HG02678 (cell line): ENCODE results near the gene ZNF343.
"Not testable (repeated sequence)": the region's sequence is repeated elsewhere in the genome, so short reads cannot be mapped to it uniquely, and the experiment has no call there.

Experiments
- ATAC-seq: cut with Tn5 transposase; IDR thresholded peaks from one replicate; pipeline ENCODE4 v1.9.1; 2021; ENCODE audit warnings: mild to moderate bottlenecking, moderate library complexity; ENCODE audit not compliant: unreplicated experiment

Gene ZNF343

GRCh38 chr20:2508631-2509467, at the start of gene ZNF343:
Gene ZNF343 (minus strand): TSS chr20:2508915. CDS start chr20:2493895, 15,020 bp downstream.
- peak; percentile 93 for ATAC-seq

- ATAC-seq, result no peak
Measured at GRCh38 chr20:2557873-2558580, 49.3 kb upstream of the ZNF343 start.

DNA sequence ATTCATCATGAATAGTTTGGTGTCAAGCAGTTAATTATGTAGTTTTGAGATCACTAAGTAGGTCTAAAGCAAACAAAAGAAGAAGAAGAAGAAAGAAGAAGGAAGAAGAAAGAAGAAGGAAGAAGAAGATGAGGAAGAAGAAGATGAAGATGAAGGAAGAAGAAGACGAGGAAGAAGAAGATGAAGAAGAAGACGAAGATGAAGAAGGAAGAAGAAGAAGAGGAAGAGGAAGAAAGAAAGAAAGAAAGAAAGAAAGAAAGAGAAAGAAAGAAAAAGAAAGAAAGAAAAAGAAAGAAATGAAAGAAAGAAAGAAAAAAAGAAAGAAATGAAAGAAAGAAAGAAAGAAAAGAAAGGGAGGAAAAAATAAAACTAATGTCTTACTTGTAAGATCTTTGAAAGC, 36.9 kb upstream of the ZNF343 start:
- no peak for ATAC-seq

- ATAC-seq, result no peak
Measured at GRCh38 chr20:2544211-2544610, 35.5 kb upstream of the ZNF343 start.

- ATAC-seq, result no peak
Measured at GRCh38 chr20:2542361-2542760, 33.6 kb upstream of the ZNF343 start.

DNA sequence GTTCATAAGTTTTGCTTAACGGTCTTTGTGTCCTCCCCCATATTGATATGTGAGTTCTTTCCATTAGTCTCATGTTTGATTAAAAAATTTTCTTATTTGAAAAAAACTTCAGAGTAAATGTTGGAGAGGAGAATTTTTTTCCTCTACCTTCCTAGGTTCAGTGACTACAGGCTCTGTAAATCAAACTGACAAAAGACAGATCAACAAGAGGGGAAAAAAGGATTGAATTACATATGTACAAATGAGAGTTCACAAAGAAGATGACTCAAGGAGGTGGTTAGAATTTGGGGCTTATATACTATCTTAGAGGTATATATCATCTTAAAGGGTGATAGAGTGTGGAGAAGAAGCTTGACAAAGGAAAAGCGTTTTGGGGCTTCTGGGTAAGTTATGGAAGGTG, 33.2 kb upstream of the ZNF343 start:
- ATAC-seq, result no peak

DNA sequence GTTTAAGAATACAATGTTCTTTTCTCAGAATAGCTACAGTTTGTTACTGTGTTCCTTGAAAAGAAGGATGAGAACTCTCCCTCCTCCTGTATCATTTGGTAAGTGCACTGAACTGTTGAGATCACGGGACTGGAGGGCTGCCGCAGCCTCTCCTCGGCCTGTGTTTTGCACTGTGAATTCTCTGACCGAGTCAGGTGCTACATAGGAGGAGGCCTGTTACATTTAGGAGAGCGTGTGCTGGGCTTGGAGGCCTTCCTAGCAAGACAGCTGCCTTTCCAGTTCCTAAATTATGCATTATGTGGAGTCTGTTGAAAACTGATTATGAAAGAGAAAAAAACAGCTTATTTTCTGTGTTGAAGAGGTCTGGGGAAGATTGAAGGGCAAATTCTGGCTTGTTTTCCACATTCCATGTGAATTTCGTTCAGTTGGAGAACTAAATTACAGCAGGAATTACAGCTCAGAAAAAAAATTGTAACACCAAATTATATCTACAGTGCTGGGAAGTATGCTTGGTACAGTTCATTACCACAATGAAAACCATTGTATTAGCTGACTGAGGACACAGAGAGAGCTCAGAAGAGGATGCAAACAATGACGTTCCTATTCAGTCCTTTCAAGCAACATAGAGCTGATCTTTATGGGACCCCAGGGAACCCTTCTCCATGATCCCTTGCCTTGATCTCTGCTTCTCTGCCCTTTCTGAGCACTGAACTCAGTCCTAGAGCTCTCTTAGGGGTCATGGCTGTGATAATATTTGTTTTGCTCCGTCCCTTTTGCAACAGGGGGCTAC, 30.4 kb upstream of the ZNF343 start:
- ATAC-seq, result no peak

DNA sequence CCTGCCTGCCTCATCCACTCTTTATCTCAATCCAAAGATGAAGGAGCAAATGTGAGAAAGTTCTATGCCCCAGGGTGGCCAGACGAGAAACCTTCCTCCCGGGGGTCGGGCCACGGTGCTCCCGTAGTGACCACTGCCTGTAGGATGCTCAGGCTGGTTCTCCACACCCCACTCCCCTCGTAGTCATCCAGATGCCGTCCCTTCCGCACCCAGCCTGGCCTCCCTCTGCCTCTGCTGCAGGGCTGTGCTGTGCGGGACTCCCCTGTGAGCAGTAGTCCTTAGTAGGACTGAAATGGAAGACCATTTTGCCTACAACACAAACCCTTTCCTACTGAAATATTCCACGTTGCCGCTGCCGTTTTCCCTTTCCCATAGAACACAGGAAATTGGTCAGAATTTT, 29.6 kb upstream of the ZNF343 start:
- no peak for ATAC-seq

- no peak for ATAC-seq
Measured at GRCh38 chr20:2537101-2537500, 28.4 kb upstream of the ZNF343 start.

GRCh38 chr20:2536560-2536986, 27.9 kb upstream of the ZNF343 start, which contains the start of gene TMC2:
Gene TMC2 (plus strand): TSS chr20:2536573. CDS start chr20:2536622, 49 bp downstream.
- ATAC-seq, result no peak

- ATAC-seq, result no peak
Measured at GRCh38 chr20:2535711-2536559, 27.2 kb upstream of the ZNF343 start.

DNA sequence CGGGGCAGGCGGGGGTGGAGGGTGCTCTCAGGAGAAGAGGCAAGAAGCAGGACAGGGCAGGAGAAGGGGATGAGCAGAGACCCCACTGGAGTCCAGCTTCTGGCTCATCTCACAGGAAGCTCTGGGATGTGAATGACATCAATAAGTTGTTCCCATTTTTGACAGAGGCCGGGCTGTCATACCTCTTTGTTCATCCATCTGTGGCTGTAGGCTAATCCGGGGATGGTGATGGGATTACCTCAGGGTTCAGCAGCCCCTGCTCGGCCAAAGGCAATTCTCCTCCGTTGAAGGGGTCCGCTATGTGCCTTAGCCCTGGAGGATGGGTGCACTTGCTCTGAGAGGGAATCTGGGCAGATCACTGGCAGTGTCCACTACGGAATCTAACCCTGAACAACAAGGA, 24.4 kb upstream of the ZNF343 start:
- no peak for ATAC-seq

- no peak for ATAC-seq
Measured at GRCh38 chr20:2528671-2529271, 20.1 kb upstream of the ZNF343 start.

DNA sequence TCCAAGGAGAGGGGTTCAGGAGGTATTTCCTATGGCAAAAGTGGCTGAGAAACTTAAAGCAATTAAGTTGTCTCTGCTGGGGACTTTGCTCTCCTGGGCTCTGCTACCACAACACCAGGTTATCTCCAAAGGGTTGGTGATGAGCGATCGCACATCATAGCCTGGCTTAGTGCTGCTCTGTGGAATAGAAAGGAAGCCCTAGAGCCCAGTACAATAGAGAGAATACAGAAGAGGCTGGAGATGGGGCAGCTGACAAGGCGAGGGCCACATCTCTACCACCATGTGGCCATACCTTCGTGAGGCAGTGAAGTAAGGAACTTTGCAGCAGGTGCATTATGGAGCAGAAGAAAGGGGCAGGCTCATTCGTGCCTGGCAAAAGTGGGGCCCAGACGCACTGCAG, 19.0 kb upstream of the ZNF343 start:
- no peak for ATAC-seq

- ATAC-seq, result not testable (repeated sequence)
Measured at GRCh38 chr20:2526218-2526583, 17.5 kb upstream of the ZNF343 start.

- ATAC-seq, result peak; percentile 34
Measured at GRCh38 chr20:2524709-2525506, 16.2 kb upstream of the ZNF343 start.

GRCh38 chr20:2523919-2524708, 15.4 kb upstream of the ZNF343 start:
- peak; percentile 74 for ATAC-seq

GRCh38 chr20:2522826-2523429, 14.2 kb upstream of the ZNF343 start:
- not testable (repeated sequence) for ATAC-seq
